H9 (cell line): ENCODE measurements around the gene FAR1. TPM values are rescaled to one million over a fixed set of nuclear protein-coding genes. Genes with fewer than 3 reads are reported as not detected.

Experiments used
- DNase-seq: peaks from one replicate; pipeline ENCODE4 v3.0.0-alpha.2; 2017
- H2AFZ ChIP-seq: one replicate; pipeline ENCODE4 v1.6.1; 2013; ENCODE audit warnings: mild to moderate bottlenecking, low read length, control low read depth, moderate library complexity
- H2AK5ac ChIP-seq: 2 replicates; pipeline ENCODE4 v1.6.1; 2013; ENCODE audit warnings: low read length, control low read depth, mixed read lengths; ENCODE audit not compliant: insufficient read length
- H2BK120ac ChIP-seq: one replicate; pipeline ENCODE4 v1.6.1; 2013; ENCODE audit warnings: low read depth, mild to moderate bottlenecking, low read length, control low read depth, inconsistent platforms; ENCODE audit not compliant: poor library complexity, severe bottlenecking
- H2BK12ac ChIP-seq: 2 replicates; pipeline ENCODE4 v1.6.1; 2013; ENCODE audit warnings: low read length, control low read depth, mixed read lengths, low read depth; ENCODE audit not compliant: insufficient read length
- H2BK15ac ChIP-seq: 2 replicates; pipeline ENCODE4 v1.6.1; 2013; ENCODE audit warnings: low read depth, low read length, control low read depth
- H2BK20ac ChIP-seq: one replicate; pipeline ENCODE4 v1.6.1; 2013; ENCODE audit warnings: low read depth, mild to moderate bottlenecking, low read length, control low read depth, inconsistent platforms; ENCODE audit not compliant: poor library complexity, severe bottlenecking
- H2BK5ac ChIP-seq: 2 replicates; pipeline ENCODE4 v1.6.1; 2013; ENCODE audit warnings: low read length, control low read depth, mixed read lengths; ENCODE audit not compliant: insufficient read length
- H3K14ac ChIP-seq: 2 replicates; pipeline ENCODE4 v1.6.1; 2013; ENCODE audit warnings: low read length, control low read depth; ENCODE audit not compliant: insufficient read depth
- H3K18ac ChIP-seq: 2 replicates; pipeline ENCODE4 v1.6.1; 2013; ENCODE audit warnings: low read depth, mild to moderate bottlenecking, mixed read lengths, low read length, control low read depth; ENCODE audit not compliant: insufficient read length
- H3K23ac ChIP-seq: 2 replicates; pipeline ENCODE4 v1.6.1; 2013; ENCODE audit warnings: low read length, control low read depth, mixed read lengths, low read depth; ENCODE audit not compliant: insufficient read length
- H3K23me2 ChIP-seq: 2 replicates; pipeline ENCODE4 v1.6.1; 2013; ENCODE audit warnings: low read depth, mild to moderate bottlenecking, mixed read lengths, low read length, control low read depth; ENCODE audit not compliant: insufficient read length, poor library complexity, severe bottlenecking
- H3K27ac ChIP-seq: 2 replicates; pipeline ENCODE4 v1.5.1; 2013; ENCODE audit warnings: low read length, control low read depth, mixed read lengths, low read depth; ENCODE audit not compliant: insufficient read length
- H3K27me3 ChIP-seq: 2 replicates; pipeline ENCODE4 v1.6.1; 2013; ENCODE audit warnings: low read length, control low read depth, inconsistent platforms; ENCODE audit not compliant: insufficient read depth
- H3K4ac ChIP-seq: 2 replicates; pipeline ENCODE4 v1.6.1; 2013; ENCODE audit warnings: low read depth, mild to moderate bottlenecking, control low read depth, inconsistent platforms, low read length, moderate library complexity
- H3K4me1 ChIP-seq: 2 replicates; pipeline ENCODE4 v1.6.1; 2013; ENCODE audit warnings: low read length, control low read depth, inconsistent platforms; ENCODE audit not compliant: insufficient read depth
- H3K4me2 ChIP-seq: 2 replicates; pipeline ENCODE4 v1.6.1; 2013; ENCODE audit warnings: low read length, control low read depth, mixed read lengths; ENCODE audit not compliant: insufficient read length, insufficient read depth
- H3K56ac ChIP-seq: 2 replicates; pipeline ENCODE4 v1.6.1; 2013; ENCODE audit warnings: low read depth, mild to moderate bottlenecking, mixed read lengths, low read length, control low read depth; ENCODE audit not compliant: insufficient read length
- H3K79me1 ChIP-seq: 2 replicates; pipeline ENCODE4 v1.6.1; 2013; ENCODE audit warnings: low read depth, mild to moderate bottlenecking, moderate library complexity, low read length, control low read depth, inconsistent platforms; ENCODE audit not compliant: insufficient read depth, poor library complexity, severe bottlenecking
- H3K79me2 ChIP-seq: 2 replicates; pipeline ENCODE4 v1.6.1; 2013; ENCODE audit warnings: low read length, control low read depth, inconsistent platforms; ENCODE audit not compliant: insufficient read depth
- H3K9ac ChIP-seq: 2 replicates; pipeline ENCODE4 v1.6.1; 2013; ENCODE audit warnings: low read length, control low read depth, mixed read lengths; ENCODE audit not compliant: insufficient read length; ENCODE audit errors: extremely low read depth
- H3K9me3 ChIP-seq: one replicate; pipeline ENCODE4 v1.6.1; 2013; ENCODE audit warnings: low read depth, low read length, inconsistent platforms; ENCODE audit not compliant: control insufficient read depth
- H3T11ph ChIP-seq: one replicate; pipeline ENCODE4 v1.6.1; 2013; ENCODE audit warnings: mild to moderate bottlenecking, low read length, control low read depth, inconsistent platforms
- H4K20me1 ChIP-seq: one replicate; pipeline ENCODE4 v1.6.1; 2013; ENCODE audit not compliant: control insufficient read depth, insufficient read length, insufficient read depth
- H4K5ac ChIP-seq: 2 replicates; pipeline ENCODE4 v1.6.1; 2013; ENCODE audit warnings: low read depth, mild to moderate bottlenecking, mixed read lengths, low read length, control low read depth; ENCODE audit not compliant: insufficient read length
- H4K8ac ChIP-seq: replicated peaks from 2 replicates; pipeline ENCODE4 v1.6.1; 2013; ENCODE audit warnings: low read length, control low read depth, mixed read lengths, low read depth; ENCODE audit not compliant: insufficient read length
- H4K91ac ChIP-seq: 2 replicates; pipeline ENCODE4 v1.6.1; 2013; ENCODE audit warnings: low read depth, mild to moderate bottlenecking, moderate library complexity, mixed read lengths, low read length, control low read depth; ENCODE audit not compliant: insufficient read length
- H3K27ac Mint-ChIP-seq, 3 experiments: 2 replicates in 2 of 3; 3 replicates in 1 of 3; pipeline ENCODE4 v1.8.0; 2020 to 2021; ENCODE audit warnings: mixed read lengths in 3 of 3, mild to moderate bottlenecking in 1 of 3, moderate library complexity in 1 of 3
- H3K27me3 Mint-ChIP-seq: 2 replicates; pipeline ENCODE4 v1.8.0; 2021; ENCODE audit warnings: low read depth, mild to moderate bottlenecking, moderate library complexity, mixed read lengths
- H3K36me3 Mint-ChIP-seq, 3 experiments: 2 replicates in 2 of 3; 3 replicates in 1 of 3; pipeline ENCODE4 v1.8.0; 2020 to 2021; ENCODE audit warnings: low read depth in 3 of 3, mixed read lengths in 3 of 3; ENCODE audit not compliant: insufficient read depth in 1 of 3
- H3K4me1 Mint-ChIP-seq, 2 experiments: 2 replicates each; pipeline ENCODE4 v1.8.0; 2020; ENCODE audit warnings: mixed read lengths in 2 of 2
- H3K4me3 Mint-ChIP-seq, 2 experiments: 2 replicates in 1 of 2; 3 replicates in 1 of 2; pipeline ENCODE4 v1.8.0; 2020 to 2021; ENCODE audit warnings: mild to moderate bottlenecking in 2 of 2, mixed read lengths in 2 of 2, moderate library complexity in 1 of 2
- H3K9me3 Mint-ChIP-seq, 2 experiments: 2 replicates in 1 of 2; 3 replicates in 1 of 2; pipeline ENCODE4 v1.8.0; 2020; ENCODE audit warnings: mild to moderate bottlenecking in 2 of 2, mixed read lengths in 2 of 2, moderate library complexity in 1 of 2
- CTCF ChIP-seq: fragments of 200-600 bp; sonication (generic); conservative IDR thresholded peaks from 3 replicates; pipeline ENCODE4 v1.8.0; 2021; ENCODE audit warnings: antibody characterized with exemption, mild to moderate bottlenecking
- WGBS: extraction: QIAGEN DNeasy Blood & Tissue Kit; methylation state at CpG from one replicate; pipeline ENCODE4 v1.1.7; 2013; ENCODE audit warnings: missing lambda C conversion rate, low lambda C conversion rate, mixed read lengths; ENCODE audit not compliant: insufficient read length; ENCODE audit errors: extremely low coverage; 5-methylcytosine and 5-hydroxymethylcytosine counted together
- total RNA-seq: library from RNA; stranded (reverse); gene quantifications from 2 replicates; pipeline ENCODE4 v1.2.1, GENCODE V29; 2021

The FAR1 gene
- total RNA-seq, 1 experiment from 2014 or later, result 72.5 TPM

DNA sequence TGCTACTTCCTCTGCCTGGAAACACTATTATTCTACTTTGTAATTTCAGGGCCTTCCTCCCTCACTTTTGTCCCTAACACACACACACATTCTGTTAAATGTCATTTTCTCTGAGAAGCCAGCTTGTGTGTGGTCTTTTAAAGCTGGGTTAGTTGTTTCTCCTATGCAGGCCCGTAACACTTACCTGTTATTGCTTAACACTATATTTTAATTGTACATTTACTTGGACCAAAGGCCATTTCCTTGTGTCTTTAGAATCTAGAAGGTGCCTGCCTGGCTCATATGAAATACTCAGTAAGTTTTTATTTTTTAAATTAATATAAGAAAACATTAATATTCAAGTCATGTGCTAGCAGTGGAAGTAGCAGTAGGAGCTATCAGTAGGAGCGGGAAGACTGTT, 30.6 kb downstream of the FAR1 start:
- Histone ChIP-seq H3K79me2 (peaks cover 2% of the 10 kb centered on the region; the same call in 1 of the 2 replicates), H4K91ac (no peak overlapping the region)

More for the DNA sequence above, 30.6 kb downstream of the FAR1 start:
- Histone ChIP-seq H2AK5ac (no peak overlapping the region), H3K18ac (no peak overlapping the region), H2BK5ac (no peak overlapping the region), H3K4ac (no peak overlapping the region), H3K4me1 (no peaks in the 10 kb centered on the region), H2BK15ac (no peak overlapping the region), H3K23me2 (no peaks in the 10 kb centered on the region), H3K56ac (no peak overlapping the region), H3K9me3 (no peaks in the 10 kb centered on the region), H3K23ac (no peak overlapping the region), H2BK12ac (no peak overlapping the region), H3K27ac (no peak overlapping the region), H3T11ph (no peak overlapping the region), H2AFZ (no peak overlapping the region), H3K27me3 (no peaks in the 10 kb centered on the region), H2BK120ac (no peak overlapping the region), H3K14ac (no peak overlapping the region), H3K9ac (no peak overlapping the region), H3K79me1 (no peaks in the 10 kb centered on the region), H4K20me1 (no peaks in the 10 kb centered on the region), H3K4me2 (no peak overlapping the region), H4K8ac (no peak overlapping the region), H2BK20ac (no peak overlapping the region), H4K5ac (no peak overlapping the region)
- Mint-ChIP-seq H3K4me3 (no peak overlapping the region), H3K4me1 (peaks cover 1 to 2% of the 10 kb centered on the region in 2 experiments; a peak in 3 of 4 replicates), H3K27me3 (no peaks in the 10 kb centered on the region), H3K36me3 (peaks cover 23 to 60% (median 42%) of the 10 kb centered on the region in 3 experiments), H3K27ac (no peak overlapping the region; a peak in 1 of 7 replicates), H3K9me3 (no peaks in the 10 kb centered on the region)
- no CpG with 5 or more reads among the region's 2 CpGs for WGBS
- TF ChIP-seq CTCF, result no peak
- no peak for DNase-seq
